Fibroblast of lung (primary cell): ENCODE measurements around the gene DNAH8. TPM values are rescaled to one million over a fixed set of nuclear protein-coding genes. Genes with fewer than 3 reads are reported as not detected.

Experiments used
- DNase-seq, 2 donors: peaks; one replicate each; pipeline versions ENCODE4 v3.0.0 to v3.0.0-alpha.2; 2010; ENCODE audit warnings: low read depth in 2 of 2
- H2AFZ ChIP-seq: 2 replicates; pipeline ENCODE4 v1.5.1; 2012; ENCODE audit warnings: low read length, control low read depth, inconsistent platforms
- H3K27ac ChIP-seq: 2 replicates; pipeline ENCODE4 v1.5.1; 2011; ENCODE audit warnings: low read length, control low read depth; ENCODE audit not compliant: insufficient read depth
- H3K27me3 ChIP-seq: 2 replicates; pipeline ENCODE4 v1.5.1; 2011; ENCODE audit warnings: mild to moderate bottlenecking, low read length; ENCODE audit not compliant: control insufficient read depth, insufficient read depth
- H3K36me3 ChIP-seq: 2 replicates; pipeline ENCODE4 v1.5.1; 2011; ENCODE audit warnings: low read length; ENCODE audit not compliant: control insufficient read depth, insufficient read depth
- H3K4me1 ChIP-seq: 2 replicates; pipeline ENCODE4 v1.5.1; 2011; ENCODE audit warnings: low read length; ENCODE audit not compliant: control insufficient read depth, insufficient read depth; ENCODE audit errors: extremely low read depth
- H3K4me2 ChIP-seq: 2 replicates; pipeline ENCODE4 v1.5.1; 2011; ENCODE audit warnings: low read length, control low read depth; ENCODE audit not compliant: insufficient read depth; ENCODE audit errors: extremely low read depth
- H3K4me3 ChIP-seq, 4 experiments: fragments of 200-600 bp in 1 of 4; sonication (generic) in 1 of 4; replicated peaks in 1 of 4; 2 replicates each; pipeline ENCODE4 v1.5.1; 2011 to 2016; ENCODE audit warnings: low read length in 4 of 4, low read depth in 3 of 4, mild to moderate bottlenecking in 3 of 4, control low read depth in 2 of 4, inconsistent platforms in 1 of 4, mixed read lengths in 1 of 4; ENCODE audit not compliant: insufficient read depth in 1 of 4; ENCODE audit errors: control extremely low read depth in 1 of 4
- H3K79me2 ChIP-seq: 2 replicates; pipeline ENCODE4 v1.5.1; 2012; ENCODE audit warnings: mild to moderate bottlenecking, low read length, inconsistent platforms; ENCODE audit not compliant: control insufficient read depth, insufficient read depth
- H3K9ac ChIP-seq: 2 replicates; pipeline ENCODE4 v1.5.1; 2011; ENCODE audit warnings: mild to moderate bottlenecking, low read length, control low read depth; ENCODE audit not compliant: insufficient read depth
- H3K9me3 ChIP-seq: 2 replicates; pipeline ENCODE4 v1.5.1; 2012; ENCODE audit warnings: low read depth, low read length; ENCODE audit not compliant: control insufficient read depth, insufficient read depth
- H4K20me1 ChIP-seq: 2 replicates; pipeline ENCODE4 v1.5.1; 2011; ENCODE audit warnings: low read length; ENCODE audit not compliant: control insufficient read depth, insufficient read depth; ENCODE audit errors: extremely low read depth
- EZH2 ChIP-seq: IDR thresholded peaks from 2 replicates; pipeline ENCODE4 v1.5.1; 2012; ENCODE audit warnings: low read length, control low read depth, mild to moderate bottlenecking; ENCODE audit errors: missing control alignments
- polyA plus RNA-seq, 2 donors: library from polyadenylated mRNA; depleted of rRNA in 1 of 2; stranded (reverse) in 1 of 2; unstranded in 1 of 2; fragments of >200 nt; gene quantifications; 2 replicates each; pipeline ENCODE4 v1.2.1, GENCODE V29; 2011 to 2012; ENCODE audit warnings: missing spikeins in 1 of 2
- total RNA-seq: library from RNA; depleted of rRNA; stranded (reverse); fragments of >200 nt; gene quantifications from 2 replicates; pipeline ENCODE4 v1.2.1, GENCODE V29; 2014
- TF ChIP-seq, protein P1 (sequence below), 2 donors: IDR thresholded peaks in 1 of 2; conservative IDR thresholded peaks in 1 of 2; 1 replicate in 1 of 2; 2 replicates in 1 of 2; pipeline ENCODE4 v1.5.1; 2011 to 2012; ENCODE audit warnings: low read length in 2 of 2, control low read depth in 1 of 2, inconsistent platforms in 1 of 2, low read depth in 1 of 2, mild to moderate bottlenecking in 1 of 2

Gene DNAH8
- total and polyA plus RNA-seq, 2 donors (not counting 1 experiment from before 2014, with no cell fraction given) = under 0.01 TPM; not detected in 1

DNA sequence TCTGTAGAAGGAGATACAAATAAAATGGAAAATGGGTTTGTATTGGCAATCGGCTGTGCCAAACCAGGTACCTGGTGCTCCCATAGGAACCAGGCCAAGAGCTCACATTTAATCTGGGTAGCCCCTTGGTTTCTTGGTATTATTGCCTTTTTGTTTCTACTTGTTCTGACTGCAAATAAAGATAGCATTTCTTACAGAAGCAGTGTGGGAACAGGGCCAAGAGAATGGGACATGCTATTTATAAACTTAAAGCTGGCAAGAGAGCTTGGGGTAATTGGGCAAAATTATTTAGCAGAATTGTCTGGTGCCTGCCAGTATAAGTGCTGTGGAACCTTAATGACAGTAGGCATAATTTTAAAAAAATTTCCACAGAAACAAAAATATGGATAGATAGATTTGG is 219.9 kb downstream of the DNAH8 start:
- Histone ChIP-seq H3K9me3 (no peaks in the 10 kb centered on the region), H3K27me3 (no peaks in the 10 kb centered on the region), H2AFZ (no peak overlapping the region), H3K4me1 (no peaks in the 10 kb centered on the region), H3K79me2 (no peaks in the 10 kb centered on the region), H4K20me1 (no peaks in the 10 kb centered on the region), H3K27ac (no peak overlapping the region), H3K9ac (no peak overlapping the region), H3K36me3 (no peaks in the 10 kb centered on the region), H3K4me2 (no peak overlapping the region), H3K4me3 (no peak overlapping the region)
- TF ChIP-seq, protein P1, sequence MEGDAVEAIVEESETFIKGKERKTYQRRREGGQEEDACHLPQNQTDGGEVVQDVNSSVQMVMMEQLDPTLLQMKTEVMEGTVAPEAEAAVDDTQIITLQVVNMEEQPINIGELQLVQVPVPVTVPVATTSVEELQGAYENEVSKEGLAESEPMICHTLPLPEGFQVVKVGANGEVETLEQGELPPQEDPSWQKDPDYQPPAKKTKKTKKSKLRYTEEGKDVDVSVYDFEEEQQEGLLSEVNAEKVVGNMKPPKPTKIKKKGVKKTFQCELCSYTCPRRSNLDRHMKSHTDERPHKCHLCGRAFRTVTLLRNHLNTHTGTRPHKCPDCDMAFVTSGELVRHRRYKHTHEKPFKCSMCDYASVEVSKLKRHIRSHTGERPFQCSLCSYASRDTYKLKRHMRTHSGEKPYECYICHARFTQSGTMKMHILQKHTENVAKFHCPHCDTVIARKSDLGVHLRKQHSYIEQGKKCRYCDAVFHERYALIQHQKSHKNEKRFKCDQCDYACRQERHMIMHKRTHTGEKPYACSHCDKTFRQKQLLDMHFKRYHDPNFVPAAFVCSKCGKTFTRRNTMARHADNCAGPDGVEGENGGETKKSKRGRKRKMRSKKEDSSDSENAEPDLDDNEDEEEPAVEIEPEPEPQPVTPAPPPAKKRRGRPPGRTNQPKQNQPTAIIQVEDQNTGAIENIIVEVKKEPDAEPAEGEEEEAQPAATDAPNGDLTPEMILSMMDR (conservative IDR thresholded peaks at IDR 0.05 in 1 of 2, IDR thresholded peaks at IDR 0.05 in 1 of 2; ENCODE audit: low read depth in 1 of 2, low read length in 2 of 2) = no peak
- TF ChIP-seq EZH2 = no peak
- DNase-seq = no peak

DNA sequence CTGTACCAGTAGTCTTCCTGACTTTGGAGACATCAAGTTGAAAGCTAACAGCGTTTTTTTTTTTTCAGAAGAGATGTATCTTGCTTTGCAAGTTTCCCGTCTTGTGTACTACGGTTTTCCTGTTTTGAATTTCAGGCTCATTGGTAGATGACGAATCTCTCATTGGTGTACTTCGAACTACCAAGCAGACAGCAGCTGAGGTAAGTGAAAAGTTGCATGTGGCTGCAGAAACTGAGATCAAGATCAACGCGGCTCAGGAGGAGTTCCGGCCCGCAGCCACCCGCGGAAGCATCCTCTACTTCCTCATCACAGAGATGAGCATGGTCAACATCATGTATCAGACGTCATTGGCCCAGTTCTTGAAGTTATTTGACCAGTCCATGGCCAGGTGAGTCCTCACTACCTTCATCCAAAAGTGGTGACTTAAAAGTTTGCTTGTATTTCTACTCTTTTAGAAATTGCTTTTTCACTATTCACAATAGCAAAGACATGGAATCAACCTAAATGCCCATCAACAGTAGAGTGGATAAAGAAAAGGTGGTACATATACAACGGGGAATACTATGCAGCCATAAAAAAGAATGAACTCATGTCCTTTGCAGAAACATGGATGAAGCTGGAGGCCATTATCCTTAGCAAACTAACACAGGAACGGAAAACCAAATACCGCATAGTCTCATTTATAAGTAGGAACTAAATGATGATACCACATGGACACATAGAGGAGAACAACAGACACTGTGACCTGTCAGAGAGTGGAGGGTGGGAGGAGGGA is 222.9 kb downstream of the DNAH8 start:
- H3K9me3 ChIP-seq = no peaks in the 10 kb centered on the region
- H2AFZ ChIP-seq = no peak overlapping the region
- TF ChIP-seq, protein P1 (conservative IDR thresholded peaks at IDR 0.05 in 1 of 2, IDR thresholded peaks at IDR 0.05 in 1 of 2; ENCODE audit: low read depth in 1 of 2, low read length in 2 of 2) = no peak
- no peak for TF ChIP-seq EZH2
- DNase-seq = no peak
- no peak overlapping the region for H3K9ac ChIP-seq
- H3K27me3 ChIP-seq = no peaks in the 10 kb centered on the region
- no peaks in the 10 kb centered on the region for H3K36me3 ChIP-seq
- no peaks in the 10 kb centered on the region for H3K4me1 ChIP-seq
- no peak overlapping the region for H3K27ac ChIP-seq
- no peaks in the 10 kb centered on the region for H4K20me1 ChIP-seq
- H3K4me2 ChIP-seq = no peak overlapping the region
- H3K79me2 ChIP-seq = no peaks in the 10 kb centered on the region
- H3K4me3 ChIP-seq = no peak overlapping the region

- Histone ChIP-seq H3K4me3 (no peak overlapping the region), H3K9ac (no peak overlapping the region), H3K4me1 (no peaks in the 10 kb centered on the region), H3K27ac (no peak overlapping the region), H4K20me1 (no peaks in the 10 kb centered on the region), H3K79me2 (no peaks in the 10 kb centered on the region), H3K36me3 (no peaks in the 10 kb centered on the region), H3K4me2 (no peak overlapping the region), H3K9me3 (no peaks in the 10 kb centered on the region), H3K27me3 (no peaks in the 10 kb centered on the region), H2AFZ (no peak overlapping the region)
- no peak for DNase-seq
- TF ChIP-seq, protein P1 (conservative IDR thresholded peaks at IDR 0.05 in 1 of 2, IDR thresholded peaks at IDR 0.05 in 1 of 2; ENCODE audit: low read depth in 1 of 2, low read length in 2 of 2) = no peak
- TF ChIP-seq EZH2 = no peak
These were observed 223.6 kb downstream of the DNAH8 start for GRCh38 chr6:38938741-38939140.
